Testis (tissue), 2 donors: Measurements from ENCODE around the gene APCDD1.

Experiments
- POLR2A ChIP-seq: fragments of 450-650 bp; IDR thresholded peaks from one replicate; pipeline ENCODE4 v1.6.1; 2017; ENCODE audit warnings: antibody characterized with exemption, mild to moderate bottlenecking, moderate library complexity
- TF ChIP-seq, protein P1 (sequence below), 3 experiments: fragments of 450-650 bp in 2 of 3; fragments of 200-600 bp in 1 of 3; sonication (generic) in 1 of 3; IDR thresholded peaks; one replicate each; pipeline ENCODE4 v1.5.1; 2016 to 2019; ENCODE audit warnings: antibody characterized with exemption in 3 of 3, mild to moderate bottlenecking in 2 of 3, moderate library complexity in 1 of 3

DNA sequence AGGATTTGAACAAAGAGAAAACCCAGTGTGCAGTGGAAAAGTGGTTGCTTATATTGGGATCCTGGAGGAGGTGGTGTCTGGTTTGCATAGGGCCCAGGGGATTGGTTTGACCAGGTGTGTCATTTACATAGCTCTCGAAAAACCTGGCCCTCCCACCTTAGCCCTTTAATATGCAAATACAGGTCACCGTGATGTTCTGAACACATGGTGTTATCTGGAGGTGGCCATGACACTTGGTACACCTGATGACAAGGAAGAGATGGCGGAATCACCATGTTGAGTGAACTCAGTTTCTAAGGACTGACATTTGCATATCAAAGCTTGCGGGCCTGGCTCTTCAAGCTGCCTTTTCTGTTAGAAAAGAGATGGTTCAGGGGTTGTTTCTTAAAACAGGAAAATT is 69.1 kb downstream of the APCDD1 start:
- TF ChIP-seq, protein P1, sequence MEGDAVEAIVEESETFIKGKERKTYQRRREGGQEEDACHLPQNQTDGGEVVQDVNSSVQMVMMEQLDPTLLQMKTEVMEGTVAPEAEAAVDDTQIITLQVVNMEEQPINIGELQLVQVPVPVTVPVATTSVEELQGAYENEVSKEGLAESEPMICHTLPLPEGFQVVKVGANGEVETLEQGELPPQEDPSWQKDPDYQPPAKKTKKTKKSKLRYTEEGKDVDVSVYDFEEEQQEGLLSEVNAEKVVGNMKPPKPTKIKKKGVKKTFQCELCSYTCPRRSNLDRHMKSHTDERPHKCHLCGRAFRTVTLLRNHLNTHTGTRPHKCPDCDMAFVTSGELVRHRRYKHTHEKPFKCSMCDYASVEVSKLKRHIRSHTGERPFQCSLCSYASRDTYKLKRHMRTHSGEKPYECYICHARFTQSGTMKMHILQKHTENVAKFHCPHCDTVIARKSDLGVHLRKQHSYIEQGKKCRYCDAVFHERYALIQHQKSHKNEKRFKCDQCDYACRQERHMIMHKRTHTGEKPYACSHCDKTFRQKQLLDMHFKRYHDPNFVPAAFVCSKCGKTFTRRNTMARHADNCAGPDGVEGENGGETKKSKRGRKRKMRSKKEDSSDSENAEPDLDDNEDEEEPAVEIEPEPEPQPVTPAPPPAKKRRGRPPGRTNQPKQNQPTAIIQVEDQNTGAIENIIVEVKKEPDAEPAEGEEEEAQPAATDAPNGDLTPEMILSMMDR (IDR thresholded peaks at IDR 0.05) = no peak
- no peak for TF ChIP-seq POLR2A
